Central memory CD4-positive, alpha-beta T cell (primary cell): ENCODE measurements around the gene TRIM72.
"Not testable (repeated sequence)": the region's sequence is repeated elsewhere in the genome, so short reads cannot be mapped to it uniquely, and the experiment has no call there.

Experiments used
- DNase-seq: peaks from one replicate; pipeline ENCODE4 v3.0.0; 2022
- total RNA-seq, 3 experiments: gene quantifications; one replicate each; lab custom pipeline; 2026; lab: John Stamatoyannopoulos, UW

The TRIM72 gene, protein sequence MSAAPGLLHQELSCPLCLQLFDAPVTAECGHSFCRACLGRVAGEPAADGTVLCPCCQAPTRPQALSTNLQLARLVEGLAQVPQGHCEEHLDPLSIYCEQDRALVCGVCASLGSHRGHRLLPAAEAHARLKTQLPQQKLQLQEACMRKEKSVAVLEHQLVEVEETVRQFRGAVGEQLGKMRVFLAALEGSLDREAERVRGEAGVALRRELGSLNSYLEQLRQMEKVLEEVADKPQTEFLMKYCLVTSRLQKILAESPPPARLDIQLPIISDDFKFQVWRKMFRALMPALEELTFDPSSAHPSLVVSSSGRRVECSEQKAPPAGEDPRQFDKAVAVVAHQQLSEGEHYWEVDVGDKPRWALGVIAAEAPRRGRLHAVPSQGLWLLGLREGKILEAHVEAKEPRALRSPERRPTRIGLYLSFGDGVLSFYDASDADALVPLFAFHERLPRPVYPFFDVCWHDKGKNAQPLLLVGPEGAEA
- total RNA-seq, result 0.04 to 1.4 (median 0.11) reads per million in 3 experiments

DNA sequence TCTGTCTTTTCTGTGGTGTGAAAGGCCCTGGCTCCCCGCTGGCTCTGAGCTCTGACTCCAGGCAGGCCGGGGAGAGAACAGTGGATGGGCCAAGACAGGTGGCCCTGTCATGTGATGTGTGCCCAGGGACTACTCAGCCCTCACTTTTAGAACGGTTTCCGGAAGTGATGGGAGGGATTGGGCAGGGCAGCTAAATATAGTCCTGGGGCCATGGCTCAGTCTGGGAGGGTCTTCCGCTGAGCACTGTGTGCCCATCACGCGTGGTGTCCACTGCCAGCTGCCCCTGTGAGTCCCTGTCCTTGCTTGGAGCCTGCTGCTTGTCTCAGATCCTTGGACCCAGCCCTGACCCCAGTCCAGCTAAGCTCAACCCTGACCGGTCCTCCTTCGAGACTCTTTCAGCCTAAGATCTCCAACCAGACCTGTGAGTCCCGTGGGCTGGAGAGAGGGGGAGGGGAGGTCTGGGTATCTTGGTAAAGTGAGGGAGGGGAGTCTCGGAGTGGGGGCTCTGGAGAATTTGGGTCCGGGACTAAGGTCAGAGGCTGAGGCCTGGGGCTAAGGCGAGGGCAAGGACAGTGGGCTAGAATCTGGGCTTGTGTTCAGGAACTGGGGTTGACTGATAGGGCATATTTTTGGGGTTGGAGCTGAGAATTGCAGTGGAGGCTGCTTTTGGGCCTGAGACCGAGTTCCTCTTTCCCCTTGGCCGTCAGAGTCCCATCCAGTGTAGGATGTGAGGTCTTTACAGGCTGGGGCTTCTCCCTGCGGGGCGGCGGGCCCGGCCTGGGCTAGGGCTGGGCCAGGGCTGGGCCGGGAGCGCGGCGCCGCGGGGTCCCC is at the start of gene TRIM72:
TSS of gene TRIM72 (plus strand) at position 243 of the 831 bp plus-strand sequence. CDS start 620 bp downstream, outside the sequence.
- DNase-seq, result no peak

DNA sequence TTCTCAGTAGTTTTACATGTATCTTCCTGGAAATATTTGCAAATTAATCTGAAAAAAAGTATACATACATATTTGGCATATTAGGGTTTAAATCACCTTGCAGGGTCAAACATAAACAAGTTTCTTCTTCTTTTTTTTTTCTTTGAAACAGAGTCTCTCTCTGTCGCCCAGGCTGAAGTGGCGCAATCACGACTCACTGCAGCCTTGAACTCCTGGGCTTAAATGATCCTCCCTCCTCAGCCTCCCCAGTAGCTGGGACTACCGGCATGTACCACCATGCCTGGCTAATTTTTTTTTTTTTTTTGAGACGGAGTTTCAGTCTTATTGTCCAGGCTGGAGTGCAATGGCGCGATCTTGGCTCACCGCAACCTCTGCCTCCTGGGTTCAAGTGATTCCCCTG is 46.6 kb upstream of the TRIM72 start:
- no peak for DNase-seq

DNA sequence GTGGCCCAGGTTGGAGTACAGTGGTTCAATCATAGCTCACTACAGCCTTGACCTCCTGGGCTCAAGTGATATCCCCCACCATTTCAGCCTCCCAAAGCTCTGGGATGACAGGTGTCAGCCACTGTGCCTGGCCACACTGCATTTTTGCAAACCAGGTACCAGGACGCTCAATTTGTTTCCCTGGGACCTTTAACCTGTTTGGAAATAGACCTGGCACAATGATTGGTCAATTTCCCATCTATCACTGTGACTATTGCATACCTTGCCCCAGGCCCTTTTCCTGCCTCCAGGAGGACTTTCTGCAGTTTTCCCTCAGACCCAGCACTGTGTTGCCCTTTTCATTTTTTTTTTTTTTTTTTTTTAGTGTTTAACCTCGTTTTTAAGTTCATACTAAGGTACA is 45.1 kb upstream of the TRIM72 start:
- DNase-seq, result no peak

DNA sequence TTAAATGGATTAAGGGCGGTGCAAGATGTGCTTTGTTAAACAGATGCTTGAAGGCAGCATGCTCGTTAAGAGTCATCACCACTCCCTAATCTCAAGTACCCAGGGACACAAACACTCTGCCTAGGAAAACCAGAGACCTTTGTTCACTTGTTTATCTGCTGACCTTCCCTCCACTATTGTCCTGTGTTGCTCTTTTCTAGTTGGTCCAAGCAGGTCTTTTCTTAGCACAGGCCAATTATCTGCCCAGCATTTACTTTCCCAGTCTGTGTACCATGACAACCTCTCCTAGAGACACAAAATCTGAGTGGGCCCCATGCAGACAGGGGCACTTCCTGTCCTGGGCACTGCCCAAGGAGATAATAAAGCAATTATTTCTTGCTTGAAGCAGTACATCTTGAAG is 43.9 kb upstream of the TRIM72 start:
- DNase-seq, result not testable (repeated sequence)

DNA sequence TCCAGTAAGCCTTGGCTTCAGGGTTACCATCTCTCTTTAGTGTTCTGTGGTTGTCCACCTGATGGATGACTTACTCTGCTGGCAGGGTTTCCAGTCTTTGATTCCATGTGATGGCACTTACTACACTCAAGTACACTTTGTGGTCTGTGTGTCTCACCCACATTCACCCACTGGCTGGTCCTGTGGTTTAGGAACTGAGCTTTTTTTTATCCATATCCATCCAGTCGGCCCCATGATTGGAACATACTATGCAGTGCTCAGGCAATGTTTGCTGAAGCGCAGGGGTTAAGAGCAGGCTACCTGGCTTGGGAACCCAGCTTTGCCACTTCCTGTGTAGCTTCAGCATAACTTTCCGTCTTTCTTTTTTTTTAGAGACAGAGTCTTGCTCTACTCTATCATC is 36.8 kb upstream of the TRIM72 start:
- DNase-seq, result peak; percentile 61

DNA sequence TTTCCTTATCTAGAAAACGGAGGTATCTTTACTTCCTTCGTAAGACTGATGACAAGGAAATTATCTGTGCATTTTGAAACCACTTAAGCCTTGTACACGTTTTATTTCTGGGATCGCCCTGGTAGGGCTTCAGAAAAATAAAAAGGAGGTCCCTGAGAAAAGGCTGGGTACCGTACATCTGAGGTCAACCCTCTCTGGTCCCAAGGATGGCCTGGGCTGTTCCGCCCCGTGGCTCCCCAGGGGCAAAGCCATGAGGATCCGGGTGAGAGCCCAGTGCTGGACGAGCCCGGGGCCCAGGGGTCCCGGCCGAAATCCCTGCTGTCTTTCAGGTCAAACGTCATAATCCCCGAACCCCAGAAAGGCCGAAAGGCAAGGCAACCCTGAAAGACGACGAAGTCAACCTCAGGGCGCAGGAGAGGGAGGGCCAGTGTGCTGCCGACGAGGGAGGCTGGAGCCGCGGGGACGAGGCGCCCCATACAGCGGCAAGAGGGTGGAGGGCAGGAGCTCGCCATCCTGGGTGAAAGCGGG is 34.6 kb upstream of the TRIM72 start:
- no peak for DNase-seq

DNA sequence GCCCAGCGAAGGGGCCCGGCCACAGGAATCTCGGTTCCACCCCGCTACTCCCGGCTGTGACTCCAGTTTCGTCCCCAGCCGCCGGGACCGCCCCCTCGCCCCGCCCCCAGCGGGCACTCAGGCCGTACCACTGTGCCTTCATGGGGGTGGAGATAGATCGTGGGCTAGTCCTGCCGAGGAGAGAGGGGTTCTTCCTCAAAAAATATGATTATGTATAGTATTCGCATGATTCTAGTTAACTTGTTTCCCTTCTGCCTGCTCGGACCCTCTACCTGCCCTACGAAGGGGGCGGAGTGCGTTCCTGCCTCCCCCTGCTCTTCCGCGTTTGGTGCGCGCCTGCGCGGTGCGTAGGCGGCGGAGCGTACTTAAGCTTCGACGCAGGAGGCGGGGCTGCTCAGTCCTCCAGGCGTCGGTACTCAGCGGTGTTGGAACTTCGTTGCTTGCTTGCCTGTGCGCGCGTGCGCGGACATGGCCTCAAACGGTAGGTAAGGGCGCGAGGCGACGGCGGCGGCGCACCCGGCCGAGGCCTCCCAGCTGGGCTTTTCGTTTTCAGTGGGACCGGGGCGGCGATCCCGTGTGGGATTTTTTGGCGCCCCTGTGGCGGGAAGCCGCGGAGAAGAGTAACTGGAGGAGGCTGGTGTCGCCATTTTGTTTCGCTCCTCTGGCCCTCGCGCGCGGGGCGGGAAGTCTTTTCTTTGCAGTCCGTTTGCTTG is 34.0 kb upstream of the TRIM72 start, which contains the start of gene FUS:
TSS of gene FUS (plus strand) at position 393 of the 713 bp plus-strand sequence. CDS start at position 469, 76 bp downstream.
- peak; percentile 91 for DNase-seq

DNA sequence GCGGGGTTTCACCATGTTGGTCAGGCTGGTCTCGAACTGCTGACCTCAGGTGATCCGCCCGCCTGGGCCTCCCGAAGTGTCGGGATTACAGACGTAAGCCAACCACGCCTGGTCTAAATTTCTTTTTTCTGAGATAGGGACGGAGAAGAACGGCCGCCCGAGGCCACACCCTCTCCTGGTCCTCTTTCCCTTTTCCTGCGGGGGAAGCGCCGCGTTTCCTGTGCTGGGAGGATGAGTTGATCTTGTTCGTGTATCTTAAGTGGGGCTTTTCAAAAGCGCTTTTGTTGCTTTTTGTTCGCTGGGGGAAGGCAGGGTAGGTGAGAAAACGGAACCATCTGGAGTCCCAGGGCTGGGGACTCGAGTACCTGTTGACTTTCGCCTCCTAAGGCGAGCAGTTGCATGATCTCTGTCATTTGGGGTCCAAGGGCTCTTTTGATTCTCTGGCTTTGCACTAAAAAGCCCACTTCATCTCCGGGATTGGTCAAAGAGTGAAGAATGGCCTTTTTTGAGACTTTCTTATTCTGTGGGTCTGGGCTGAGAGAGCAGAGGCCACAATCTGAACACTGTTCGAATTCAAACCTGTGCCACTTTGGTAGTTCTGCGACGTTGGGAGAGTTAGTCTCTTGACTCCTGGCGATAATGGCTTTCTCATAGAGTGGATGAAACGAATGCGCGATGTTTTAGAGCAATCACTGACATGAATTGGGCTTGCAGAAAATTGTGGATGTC is 32.7 kb upstream of the TRIM72 start:
- no peak for DNase-seq

DNA sequence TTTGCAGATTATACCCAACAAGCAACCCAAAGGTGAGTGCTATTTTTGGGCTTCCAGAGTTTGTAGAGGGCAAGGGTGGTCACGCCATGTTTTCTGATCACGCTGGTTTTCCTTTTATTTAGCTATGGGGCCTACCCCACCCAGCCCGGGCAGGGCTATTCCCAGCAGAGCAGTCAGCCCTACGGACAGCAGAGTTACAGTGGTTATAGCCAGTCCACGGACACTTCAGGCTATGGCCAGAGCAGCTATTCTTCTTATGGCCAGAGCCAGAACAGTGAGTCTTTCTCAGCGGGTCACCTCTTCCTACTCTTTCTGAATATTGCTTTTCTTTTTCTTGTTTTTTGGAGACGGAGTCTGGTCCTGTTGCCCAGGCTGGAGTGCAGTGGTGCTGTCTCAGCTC is 31.5 kb upstream of the TRIM72 start:
- DNase-seq, result no peak

DNA sequence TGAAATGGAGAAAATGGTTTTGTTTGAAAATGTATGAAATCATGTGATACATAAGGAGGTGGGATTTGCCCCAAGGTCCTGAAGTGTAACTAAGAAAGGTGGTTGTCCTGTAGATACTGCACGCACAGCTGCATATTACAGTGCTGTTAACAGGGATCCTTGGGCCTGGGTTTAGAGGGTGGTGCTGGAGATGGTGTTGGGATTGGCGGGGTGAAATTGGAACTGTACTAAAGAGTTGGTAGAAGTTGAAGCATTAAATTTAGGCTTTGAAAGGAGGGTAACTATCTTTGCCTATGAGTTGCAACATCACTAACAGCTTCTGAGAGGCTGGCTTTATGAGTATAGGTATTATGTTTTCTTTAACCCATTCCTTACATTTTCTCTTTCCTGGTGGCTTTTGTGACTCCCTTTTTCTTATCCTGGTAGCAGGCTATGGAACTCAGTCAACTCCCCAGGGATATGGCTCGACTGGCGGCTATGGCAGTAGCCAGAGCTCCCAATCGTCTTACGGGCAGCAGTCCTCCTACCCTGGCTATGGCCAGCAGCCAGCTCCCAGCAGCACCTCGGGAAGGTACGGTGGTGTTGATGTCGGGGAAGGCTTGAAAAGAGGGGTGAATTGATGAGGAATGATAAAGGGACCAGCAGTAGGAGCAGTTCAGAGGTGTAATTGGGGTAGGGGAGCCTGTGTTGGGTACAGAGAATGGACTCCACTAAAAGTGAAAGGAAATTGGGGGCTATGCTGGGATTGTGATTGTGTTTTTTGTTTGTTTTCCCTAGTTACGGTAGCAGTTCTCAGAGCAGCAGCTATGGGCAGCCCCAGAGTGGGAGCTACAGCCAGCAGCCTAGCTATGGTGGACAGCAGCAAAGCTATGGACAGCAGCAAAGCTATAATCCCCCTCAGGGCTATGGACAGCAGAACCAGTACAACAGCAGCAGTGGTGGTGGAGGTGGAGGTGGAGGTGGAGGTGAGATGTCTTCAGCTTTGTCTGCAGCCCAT is 30.2 kb upstream of the TRIM72 start:
- no peak for DNase-seq

DNA sequence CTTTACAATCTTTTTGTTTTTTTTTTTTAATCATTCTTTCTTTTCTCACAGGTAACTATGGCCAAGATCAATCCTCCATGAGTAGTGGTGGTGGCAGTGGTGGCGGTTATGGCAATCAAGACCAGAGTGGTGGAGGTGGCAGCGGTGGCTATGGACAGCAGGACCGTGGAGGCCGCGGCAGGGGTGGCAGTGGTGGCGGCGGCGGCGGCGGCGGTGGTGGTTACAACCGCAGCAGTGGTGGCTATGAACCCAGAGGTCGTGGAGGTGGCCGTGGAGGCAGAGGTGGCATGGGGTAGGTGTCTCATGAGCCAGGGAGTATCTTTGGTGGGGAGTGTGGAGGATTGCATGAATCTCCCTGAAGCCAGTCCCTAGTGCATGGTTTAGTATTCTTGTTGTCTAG is 29.0 kb upstream of the TRIM72 start:
- no peak for DNase-seq

DNA sequence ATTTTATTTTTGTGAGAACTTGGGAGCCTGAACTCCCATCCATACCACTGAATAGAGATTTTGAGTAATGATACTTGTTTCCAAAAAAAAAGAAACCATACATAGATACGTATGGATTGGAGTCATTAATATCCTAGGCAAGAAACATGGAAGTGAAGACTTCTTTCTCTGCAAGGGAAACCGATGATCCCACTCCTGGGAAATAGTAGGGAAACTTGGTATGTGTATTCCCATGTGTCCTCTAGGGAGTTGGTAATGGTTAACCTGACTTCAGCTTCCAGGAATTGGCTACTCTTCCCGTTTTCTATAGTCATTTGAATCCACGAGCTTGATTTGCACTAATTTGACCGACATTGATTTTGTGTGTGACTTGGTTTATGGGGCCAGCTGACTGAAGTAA is 28.6 kb upstream of the TRIM72 start:
- no peak for DNase-seq

DNA sequence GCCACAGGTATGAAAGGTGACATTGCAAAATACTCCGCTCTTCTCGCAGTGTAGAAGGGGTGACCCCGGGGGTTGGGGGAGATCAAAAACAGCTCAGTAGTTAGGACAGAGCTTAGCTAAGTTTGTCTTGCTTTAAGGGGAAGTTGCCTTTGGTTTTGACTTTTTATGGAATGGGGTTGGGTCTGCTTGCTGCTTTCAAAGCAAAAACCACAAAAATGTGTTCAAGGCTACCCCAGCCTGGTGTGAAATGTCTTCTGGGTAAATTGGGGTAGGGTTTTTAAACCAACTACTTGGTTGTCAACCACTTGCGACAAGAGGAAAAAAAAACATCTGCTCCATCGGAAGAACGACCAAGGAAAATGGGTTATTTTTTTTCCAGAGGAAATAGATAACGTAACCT is 27.7 kb upstream of the TRIM72 start:
- DNase-seq, result no peak

DNA sequence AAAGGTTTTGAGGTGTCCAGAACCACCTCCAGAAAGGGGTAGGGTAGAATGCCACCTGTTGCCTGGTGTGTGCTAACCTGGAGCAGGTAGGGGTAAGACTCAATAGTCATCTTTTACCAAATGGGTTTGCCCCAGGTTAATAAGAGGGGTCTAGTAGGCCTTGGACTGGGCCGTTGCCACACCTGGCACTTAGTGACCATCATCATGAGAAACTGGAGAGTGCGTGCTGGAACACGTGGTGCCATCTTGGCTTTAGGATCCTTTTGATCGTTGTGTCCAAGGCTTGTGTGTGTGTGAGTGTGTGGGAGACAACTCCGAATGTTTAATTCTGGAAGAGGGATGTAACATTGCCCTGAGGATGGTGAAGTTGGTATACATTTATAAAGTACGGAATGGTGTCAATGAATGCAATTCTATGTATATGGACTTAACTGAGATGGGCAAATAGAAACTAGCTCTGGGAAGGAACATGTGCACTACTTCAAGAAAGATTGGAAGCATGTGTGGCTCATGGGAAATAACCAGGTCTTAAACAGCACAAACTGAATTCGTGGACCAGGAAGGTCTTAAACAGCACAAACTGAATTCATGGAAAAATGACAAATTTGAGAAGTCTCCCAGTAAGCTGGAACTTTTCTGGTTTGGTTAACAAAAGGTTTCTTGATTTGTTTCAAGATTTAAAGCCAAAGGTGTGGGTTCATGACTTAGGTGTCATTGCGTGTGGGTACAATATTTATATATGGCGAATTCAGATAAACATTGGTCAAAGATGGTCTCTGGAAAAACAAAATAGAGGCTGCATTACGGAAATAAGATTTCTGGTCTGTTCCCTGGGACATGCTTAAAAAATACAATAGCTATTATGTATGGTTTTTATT is 26.8 kb upstream of the TRIM72 start:
- no peak for DNase-seq

DNA sequence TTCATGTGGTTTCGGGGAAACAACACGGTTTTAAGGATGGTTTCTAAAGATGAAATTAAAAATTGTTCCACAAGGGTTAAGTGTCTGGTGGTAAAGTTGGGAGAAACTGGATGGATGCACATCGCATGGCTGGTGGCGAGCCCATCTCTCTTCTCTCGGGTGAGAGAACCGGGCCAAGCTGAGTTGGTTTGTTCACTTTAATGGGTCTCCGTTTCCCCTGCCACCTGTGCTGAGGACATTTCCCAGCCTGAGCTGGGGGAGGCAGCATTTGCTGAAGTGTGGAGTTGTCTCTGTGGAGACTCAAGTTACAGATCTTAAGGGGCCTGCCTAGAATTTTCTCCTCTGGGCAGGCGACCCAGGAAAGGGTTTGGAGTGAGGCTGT is 26.1 kb upstream of the TRIM72 start:
- DNase-seq, result no peak

DNA sequence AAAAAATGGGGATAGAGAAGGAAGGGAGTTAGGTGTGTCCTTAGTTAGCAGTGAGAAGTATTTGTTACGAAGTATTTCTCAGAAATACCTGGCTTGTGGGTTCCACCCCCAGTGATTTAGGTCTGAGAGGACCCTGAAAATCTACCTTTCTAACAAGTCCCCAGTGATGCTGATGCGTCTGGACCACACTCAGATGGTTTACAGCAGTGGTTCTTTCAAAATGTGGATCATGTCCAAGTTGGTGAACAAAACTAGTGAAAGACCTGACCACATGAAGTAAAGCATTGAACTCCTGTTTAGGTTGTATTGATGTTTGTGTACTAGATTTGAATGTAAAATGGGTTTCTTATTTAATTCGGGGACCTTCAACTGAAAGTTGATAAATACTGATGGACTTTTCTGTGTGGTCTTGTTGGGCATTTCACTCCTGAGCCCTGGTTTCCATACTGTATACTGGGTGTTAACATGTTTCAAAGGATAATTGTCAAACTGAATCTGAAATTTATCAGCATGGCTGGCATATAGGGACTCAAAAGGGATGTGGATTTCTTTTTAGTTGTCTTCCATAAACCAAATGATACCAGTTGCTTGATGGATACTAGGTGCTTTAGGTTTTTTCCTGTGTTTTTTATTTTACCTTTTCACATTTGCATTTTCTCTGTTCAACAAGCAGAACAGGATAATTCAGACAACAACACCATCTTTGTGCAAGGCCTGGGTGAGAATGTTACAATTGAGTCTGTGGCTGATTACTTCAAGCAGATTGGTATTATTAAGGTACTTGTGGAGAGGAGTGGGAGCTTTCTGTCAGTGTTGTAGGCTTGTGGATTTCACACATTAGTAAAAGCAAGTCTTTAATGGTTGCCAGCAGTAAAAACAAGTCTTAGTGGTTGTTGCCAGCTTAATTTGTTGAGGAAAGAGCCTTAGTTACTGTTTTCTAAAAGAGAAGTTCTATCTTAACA is 25.2 kb upstream of the TRIM72 start:
- no peak for DNase-seq

DNA sequence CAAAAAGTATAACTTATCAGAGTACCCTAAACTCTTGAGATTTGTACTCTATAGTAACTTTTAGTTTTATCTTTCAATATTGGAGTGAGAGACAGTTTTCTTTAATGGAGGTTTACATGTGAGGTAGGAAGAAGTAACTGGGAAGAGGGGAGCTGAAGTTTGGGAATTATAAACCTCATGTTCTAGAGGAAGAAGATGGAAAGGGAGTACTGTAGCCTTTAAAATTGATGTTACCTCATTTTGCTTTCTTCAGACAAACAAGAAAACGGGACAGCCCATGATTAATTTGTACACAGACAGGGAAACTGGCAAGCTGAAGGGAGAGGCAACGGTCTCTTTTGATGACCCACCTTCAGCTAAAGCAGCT is 24.5 kb upstream of the TRIM72 start:
- no peak for DNase-seq

DNA sequence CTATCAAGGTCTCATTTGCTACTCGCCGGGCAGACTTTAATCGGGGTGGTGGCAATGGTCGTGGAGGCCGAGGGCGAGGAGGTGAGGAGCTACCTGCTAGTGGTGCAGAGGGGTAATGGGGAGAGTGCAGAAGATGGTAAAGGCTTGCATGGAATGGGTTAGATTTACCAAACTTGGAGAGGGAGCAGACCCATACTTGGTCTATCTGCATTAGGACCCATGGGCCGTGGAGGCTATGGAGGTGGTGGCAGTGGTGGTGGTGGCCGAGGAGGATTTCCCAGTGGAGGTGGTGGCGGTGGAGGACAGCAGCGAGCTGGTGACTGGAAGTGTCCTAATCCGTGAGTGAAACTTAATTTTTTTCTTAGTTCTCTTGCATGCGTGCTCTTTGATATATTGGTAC is 23.9 kb upstream of the TRIM72 start:
- DNase-seq, result no peak
